ENCODE results near the gene PLA2G2D.

DNA sequence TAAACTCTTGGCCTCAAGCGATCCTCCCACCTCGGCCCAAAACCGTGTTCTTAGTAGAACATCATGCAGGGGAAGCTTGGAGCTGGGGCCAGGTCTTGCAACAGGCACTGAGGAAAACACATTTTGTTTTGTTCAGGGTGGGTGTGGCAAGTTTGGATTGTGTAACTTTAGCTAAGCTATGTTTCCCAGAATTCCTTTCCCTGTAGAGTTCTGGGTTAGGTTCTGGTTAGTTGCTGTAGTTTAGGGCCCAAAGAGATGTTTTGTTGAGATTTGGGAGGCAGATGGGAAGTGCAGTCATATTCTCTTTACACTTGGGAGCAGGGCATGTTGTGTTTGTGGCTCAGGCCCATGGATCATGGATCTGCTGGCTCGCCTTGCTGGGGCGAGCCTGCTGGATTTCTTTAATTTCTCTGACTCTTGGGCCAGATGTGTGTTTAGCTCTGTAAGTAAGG lies 25.4 kb downstream of the PLA2G2D start:
- TF ChIP-seq, protein P1, sequence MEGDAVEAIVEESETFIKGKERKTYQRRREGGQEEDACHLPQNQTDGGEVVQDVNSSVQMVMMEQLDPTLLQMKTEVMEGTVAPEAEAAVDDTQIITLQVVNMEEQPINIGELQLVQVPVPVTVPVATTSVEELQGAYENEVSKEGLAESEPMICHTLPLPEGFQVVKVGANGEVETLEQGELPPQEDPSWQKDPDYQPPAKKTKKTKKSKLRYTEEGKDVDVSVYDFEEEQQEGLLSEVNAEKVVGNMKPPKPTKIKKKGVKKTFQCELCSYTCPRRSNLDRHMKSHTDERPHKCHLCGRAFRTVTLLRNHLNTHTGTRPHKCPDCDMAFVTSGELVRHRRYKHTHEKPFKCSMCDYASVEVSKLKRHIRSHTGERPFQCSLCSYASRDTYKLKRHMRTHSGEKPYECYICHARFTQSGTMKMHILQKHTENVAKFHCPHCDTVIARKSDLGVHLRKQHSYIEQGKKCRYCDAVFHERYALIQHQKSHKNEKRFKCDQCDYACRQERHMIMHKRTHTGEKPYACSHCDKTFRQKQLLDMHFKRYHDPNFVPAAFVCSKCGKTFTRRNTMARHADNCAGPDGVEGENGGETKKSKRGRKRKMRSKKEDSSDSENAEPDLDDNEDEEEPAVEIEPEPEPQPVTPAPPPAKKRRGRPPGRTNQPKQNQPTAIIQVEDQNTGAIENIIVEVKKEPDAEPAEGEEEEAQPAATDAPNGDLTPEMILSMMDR (IDR thresholded peaks at IDR 0.05; ENCODE audit: low read depth, low read length, poor library complexity, severe bottlenecking), result no peak
- TF ChIP-seq EZH2phosphoT487 (IDR thresholded peaks at IDR 0.05; ENCODE audit: borderline replicate concordance, low read length), result no peak

Data from DOHH2 (cell line).